CD4-positive, alpha-beta T cell (primary cell): ENCODE measurements around the gene FNDC10. TPM values are rescaled to one million over a fixed set of nuclear protein-coding genes. Genes with fewer than 3 reads are reported as not detected.

Experiments
- ATAC-seq: fragments of 200-7000 bp; cut with Tn5 transposase; one replicate; pipeline ENCODE4 v1.10.0; 2022; ENCODE audit warnings: mild to moderate bottlenecking; ENCODE audit not compliant: poor library complexity
- CTCF ChIA-PET: fragments of 350-600 bp; sonication (Branson Sonifier 250); formaldehyde crosslinking; loops from one replicate; lab custom pipeline; 2021; ENCODE audit warnings: antibody characterized with exemption, inconsistent platforms; lab: Charles Lee
- POLR2A ChIA-PET: fragments of 350-600 bp; sonication (Branson Sonifier 250); formaldehyde crosslinking; loops from one replicate; lab custom pipeline; 2021; ENCODE audit warnings: antibody characterized with exemption, inconsistent platforms; lab: Charles Lee
- DNase-seq, 14 experiments: peaks; one replicate each; pipeline ENCODE4 v3.0.0-alpha.2; 2013 to 2020; ENCODE audit warnings: mixed read lengths in 2 of 14
- H3K27ac ChIP-seq, 2 donors: one replicate each; pipeline versions ENCODE4 v1.5.1 to v1.7.0; 2013; ENCODE audit warnings: low read length in 2 of 2, low read depth in 1 of 2, mild to moderate bottlenecking in 1 of 2
- H3K27me3 ChIP-seq, 2 experiments: 1 replicate in 1 of 2; 2 replicates in 1 of 2; pipeline versions ENCODE4 v1.6.1 to v1.7.0; 2013; ENCODE audit warnings: low read length in 2 of 2, control low read depth in 1 of 2, mild to moderate bottlenecking in 1 of 2, moderate library complexity in 1 of 2; ENCODE audit not compliant: insufficient read depth in 2 of 2, control insufficient read depth in 1 of 2
- H3K36me3 ChIP-seq: one replicate; pipeline ENCODE4 v1.6.1; 2013; ENCODE audit warnings: low read length, control low read depth; ENCODE audit not compliant: insufficient read depth
- H3K4me1 ChIP-seq: one replicate; pipeline ENCODE4 v1.6.1; 2013; ENCODE audit warnings: low read length, control low read depth; ENCODE audit not compliant: insufficient read depth
- H3K4me3 ChIP-seq: one replicate; pipeline ENCODE4 v1.5.1; 2013; ENCODE audit warnings: mild to moderate bottlenecking, low read length, moderate library complexity
- H3K9me3 ChIP-seq, 2 experiments: 1 replicate in 1 of 2; 2 replicates in 1 of 2; pipeline versions ENCODE4 v1.6.1 to v1.7.0; 2013; ENCODE audit warnings: low read length in 2 of 2, mild to moderate bottlenecking in 2 of 2, control low read depth in 1 of 2, moderate library complexity in 1 of 2; ENCODE audit not compliant: control insufficient read depth in 1 of 2, insufficient read depth in 1 of 2
- H3K27ac Mint-ChIP-seq: one replicate; pipeline ENCODE4 v1.8.0; 2020; ENCODE audit warnings: mixed read lengths
- H3K27me3 Mint-ChIP-seq: one replicate; pipeline ENCODE4 v1.8.0; 2021; ENCODE audit warnings: mixed read lengths
- H3K36me3 Mint-ChIP-seq: one replicate; pipeline ENCODE4 v1.8.0; 2021; ENCODE audit warnings: low read depth, mixed read lengths
- H3K4me1 Mint-ChIP-seq: one replicate; pipeline ENCODE4 v1.8.0; 2021; ENCODE audit warnings: low read depth, mixed read lengths
- H3K4me3 Mint-ChIP-seq: one replicate; pipeline ENCODE4 v1.8.0; 2020; ENCODE audit warnings: mild to moderate bottlenecking, mixed read lengths
- H3K9me3 Mint-ChIP-seq: one replicate; pipeline ENCODE4 v1.8.0; 2020; ENCODE audit warnings: mixed read lengths
- intact Hi-C, 2 experiments: fragments of 100-400 bp; cut with DNase I in 1 of 2; cut with micrococcal nuclease in 1 of 2; formaldehyde crosslinking; loops; one replicate each; pipeline versions ENCODE4 v1.15.1 to v1.9.0; 2023 to 2025; cut with DNase I, micrococcal nuclease
- total RNA-seq, 174 experiments: library from RNA in 2 of 174; stranded (reverse) in 2 of 174; gene quantifications; one replicate each; pipeline ENCODE4 v1.2.3 and lab custom pipeline; 2021 to 2026
- TF ChIP-seq, protein P1 (sequence below): fragments of 200-600 bp; IDR thresholded peaks from one replicate; pipeline ENCODE4 v1.8.0; 2022; ENCODE audit warnings: antibody characterized with exemption, mild to moderate bottlenecking

The FNDC10 gene
- total RNA-seq, 2 experiments from 2014 or later, result 1.0 to 1.3 TPM

DNA sequence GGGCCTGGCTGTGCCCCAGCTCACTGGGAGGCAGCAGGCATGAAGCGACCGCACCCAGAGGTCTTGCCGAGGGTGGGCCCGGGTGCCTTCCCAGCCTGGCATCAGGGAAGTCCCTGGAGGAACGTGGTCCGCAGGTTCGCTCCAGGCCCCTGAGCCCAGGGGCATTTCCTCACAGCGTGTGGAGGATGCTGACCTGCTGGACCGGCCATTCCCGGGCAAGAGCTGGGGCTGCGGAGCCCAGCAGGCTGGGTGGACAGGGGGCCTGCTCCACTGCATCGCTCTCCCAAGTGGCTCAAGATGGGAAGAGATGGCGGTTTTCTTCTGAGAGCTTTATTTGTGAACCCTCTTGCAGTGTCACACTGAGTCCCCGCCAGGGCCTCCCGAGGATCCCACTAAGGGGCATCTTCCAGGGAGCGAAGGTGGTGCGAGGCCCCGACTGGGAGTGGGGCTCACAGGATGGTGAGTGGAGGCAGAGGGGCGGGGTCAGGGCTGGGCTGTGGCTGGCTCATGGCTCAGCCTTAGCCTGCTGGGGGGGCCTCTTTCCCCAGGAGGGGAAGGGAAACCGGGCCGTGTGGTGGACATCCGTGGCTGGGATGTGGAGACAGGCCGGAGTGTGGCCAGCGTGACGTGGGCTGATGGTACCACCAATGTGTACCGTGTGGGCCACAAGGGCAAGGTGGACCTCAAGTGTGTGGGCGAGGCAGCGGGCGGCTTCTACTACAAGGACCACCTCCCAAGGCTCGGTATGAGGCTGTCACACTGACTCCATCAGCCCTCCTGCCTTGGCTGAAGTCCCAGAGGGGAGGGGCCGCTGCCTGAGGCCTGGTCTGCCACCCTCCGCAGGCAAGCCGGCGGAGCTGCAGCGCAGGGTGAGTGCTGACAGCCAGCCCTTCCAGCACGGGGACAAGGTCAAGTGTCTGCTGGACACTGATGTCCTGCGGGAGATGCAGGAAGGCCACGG, 24.8 kb upstream of the FNDC10 start:
- Mint-ChIP-seq H3K4me3 (no peak overlapping the region), H3K27ac (no peak overlapping the region), H3K27me3 (no peaks in the 10 kb centered on the region), H3K4me1 (peaks cover 1% of the 10 kb centered on the region), H3K36me3 (no peaks in the 10 kb centered on the region), H3K9me3 (no peaks in the 10 kb centered on the region)
- CTCF ChIA-PET, result no interaction called here
- no peaks in the 10 kb centered on the region for H3K9me3 ChIP-seq
- peaks cover 15% of the 10 kb centered on the region for H3K4me1 ChIP-seq
- no peak overlapping the region for H3K27ac ChIP-seq
- no peaks in the 10 kb centered on the region for H3K36me3 ChIP-seq
- POLR2A ChIA-PET, result interaction anchor here (3.1 kb wide), 1 partner anchor 9 kb away, joined by 12 read pairs; the partner anchor contains the start of gene MIB2
- DNase-seq (peak in 1 of 14 experiments; percentile 40), ATAC-seq (no peak)
- H3K27me3 ChIP-seq, result no peaks in the 10 kb centered on the region
- TF ChIP-seq, protein P1, sequence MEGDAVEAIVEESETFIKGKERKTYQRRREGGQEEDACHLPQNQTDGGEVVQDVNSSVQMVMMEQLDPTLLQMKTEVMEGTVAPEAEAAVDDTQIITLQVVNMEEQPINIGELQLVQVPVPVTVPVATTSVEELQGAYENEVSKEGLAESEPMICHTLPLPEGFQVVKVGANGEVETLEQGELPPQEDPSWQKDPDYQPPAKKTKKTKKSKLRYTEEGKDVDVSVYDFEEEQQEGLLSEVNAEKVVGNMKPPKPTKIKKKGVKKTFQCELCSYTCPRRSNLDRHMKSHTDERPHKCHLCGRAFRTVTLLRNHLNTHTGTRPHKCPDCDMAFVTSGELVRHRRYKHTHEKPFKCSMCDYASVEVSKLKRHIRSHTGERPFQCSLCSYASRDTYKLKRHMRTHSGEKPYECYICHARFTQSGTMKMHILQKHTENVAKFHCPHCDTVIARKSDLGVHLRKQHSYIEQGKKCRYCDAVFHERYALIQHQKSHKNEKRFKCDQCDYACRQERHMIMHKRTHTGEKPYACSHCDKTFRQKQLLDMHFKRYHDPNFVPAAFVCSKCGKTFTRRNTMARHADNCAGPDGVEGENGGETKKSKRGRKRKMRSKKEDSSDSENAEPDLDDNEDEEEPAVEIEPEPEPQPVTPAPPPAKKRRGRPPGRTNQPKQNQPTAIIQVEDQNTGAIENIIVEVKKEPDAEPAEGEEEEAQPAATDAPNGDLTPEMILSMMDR, result no peak
- no peak overlapping the region for H3K4me3 ChIP-seq
- intact Hi-C loops, result no loop called here

DNA sequence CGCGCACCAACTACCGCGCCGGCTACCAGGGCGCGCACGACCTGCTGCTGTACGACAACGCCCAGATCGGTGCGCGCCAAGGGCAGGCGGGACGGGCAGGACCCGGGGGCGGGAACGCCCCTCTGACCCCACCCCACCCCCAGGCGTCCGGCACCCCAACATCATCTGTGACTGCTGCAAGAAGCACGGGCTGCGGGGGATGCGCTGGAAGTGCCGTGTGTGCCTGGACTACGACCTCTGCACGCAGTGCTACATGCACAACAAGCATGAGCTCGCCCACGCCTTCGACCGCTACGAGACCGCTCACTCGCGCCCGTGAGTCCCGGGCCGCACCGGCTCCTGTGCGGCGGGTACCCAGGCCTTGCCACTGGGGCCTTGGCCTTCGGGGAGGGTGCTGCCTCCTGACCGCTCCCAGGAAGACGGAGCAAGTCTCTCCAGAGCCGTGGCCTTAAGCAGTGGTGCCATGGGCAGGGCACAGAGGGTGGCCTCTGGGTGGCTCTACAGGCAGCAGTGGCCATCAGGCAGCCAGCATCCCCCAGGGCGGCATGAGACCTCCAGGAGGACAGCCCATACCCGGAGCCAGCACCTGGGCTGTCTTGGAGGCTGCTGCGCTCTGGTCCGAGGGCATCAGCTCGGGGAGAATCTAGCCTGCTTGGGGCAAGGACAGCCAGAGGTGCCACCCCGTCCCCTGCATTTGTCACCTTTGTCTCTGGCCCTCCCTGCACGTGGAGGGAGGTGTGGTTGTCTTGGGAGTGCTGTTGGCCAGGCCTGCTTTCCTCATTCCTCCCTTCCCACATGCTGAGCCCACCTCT, 23.9 kb upstream of the FNDC10 start:
- ChIA-PET CTCF (no interaction called here), POLR2A (no interaction called here)
- TF ChIP-seq, protein P1, result no peak
- Mint-ChIP-seq H3K27ac (no peak overlapping the region), H3K36me3 (no peaks in the 10 kb centered on the region), H3K4me3 (no peak overlapping the region), H3K9me3 (no peaks in the 10 kb centered on the region), H3K4me1 (no peaks in the 10 kb centered on the region), H3K27me3 (no peaks in the 10 kb centered on the region)
- Histone ChIP-seq H3K27ac (no peak overlapping the region), H3K9me3 (no peaks in the 10 kb centered on the region), H3K4me1 (peaks cover 11% of the 10 kb centered on the region), H3K27me3 (no peaks in the 10 kb centered on the region), H3K36me3 (no peaks in the 10 kb centered on the region), H3K4me3 (no peak overlapping the region)
- ATAC-seq (no peak), DNase-seq (no peak)
- intact Hi-C loops, result no loop called here

DNA sequence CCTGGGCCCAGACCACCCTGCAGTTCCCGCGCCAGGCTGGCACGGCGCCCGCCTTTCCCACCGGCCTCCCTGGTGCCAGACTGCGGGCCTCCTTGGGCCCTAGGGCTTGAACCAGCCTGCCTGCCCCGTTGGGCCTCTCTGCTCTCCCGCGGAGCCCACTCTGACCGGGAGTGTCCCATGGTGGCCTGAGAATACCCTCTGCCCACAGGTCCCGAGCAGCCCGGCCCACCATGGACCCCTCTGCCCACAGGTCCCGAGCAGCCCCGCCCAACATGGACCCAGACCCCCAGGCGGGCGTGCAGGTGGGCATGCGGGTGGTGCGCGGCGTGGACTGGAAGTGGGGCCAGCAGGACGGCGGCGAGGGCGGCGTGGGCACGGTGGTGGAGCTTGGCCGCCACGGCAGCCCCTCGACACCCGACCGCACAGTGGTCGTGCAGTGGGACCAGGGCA, 23.3 kb upstream of the FNDC10 start:
- POLR2A ChIA-PET, result no interaction called here
- intact Hi-C loops, result no loop called here
- H3K36me3 Mint-ChIP-seq, result no peaks in the 10 kb centered on the region
- Histone ChIP-seq H3K27ac (no peak overlapping the region), H3K27me3 (no peaks in the 10 kb centered on the region), H3K36me3 (no peaks in the 10 kb centered on the region), H3K4me3 (no peak overlapping the region), H3K9me3 (no peaks in the 10 kb centered on the region), H3K4me1 (peaks cover 5% of the 10 kb centered on the region)
- H3K27me3 Mint-ChIP-seq, result no peaks in the 10 kb centered on the region
- no peaks in the 10 kb centered on the region for H3K9me3 Mint-ChIP-seq
- TF ChIP-seq, protein P1, result no peak
- peak in 1 of 14 experiments; percentile 35 for DNase-seq
- no peaks in the 10 kb centered on the region for H3K4me1 Mint-ChIP-seq
- no peak overlapping the region for H3K4me3 Mint-ChIP-seq
- H3K27ac Mint-ChIP-seq, result no peak overlapping the region
- no peak for ATAC-seq
- CTCF ChIA-PET, result no interaction called here
